HCT116 (cell line): Measurements from ENCODE around the gene EXOSC6.

ENCODE experiments used
- ELF1 ChIP-seq: IDR thresholded peaks from 2 replicates; pipeline ENCODE4 v1.6.1; 2012; ENCODE audit warnings: low read depth, borderline replicate concordance
- EZH2 ChIP-seq: fragments of 200-600 bp; sonication (generic); IDR thresholded peaks from 2 replicates; pipeline ENCODE4 v1.6.1; 2017; ENCODE audit warnings: antibody characterized with exemption, mixed run types
- POLR2A ChIP-seq: IDR thresholded peaks from 2 replicates; pipeline ENCODE4 v1.7.0; 2011; ENCODE audit warnings: borderline replicate concordance; ENCODE audit not compliant: insufficient read depth, insufficient read length; ENCODE audit errors: extremely low read depth
- POLR2AphosphoS5 ChIP-seq: IDR thresholded peaks from 2 replicates; pipeline ENCODE4 v1.6.1; 2011; ENCODE audit warnings: mild to moderate bottlenecking, low read depth, low read length, moderate library complexity
- SIN3A ChIP-seq: IDR thresholded peaks from 2 replicates; pipeline ENCODE4 v1.6.1; 2012; ENCODE audit warnings: low read depth
- TCF7L2 ChIP-seq: IDR thresholded peaks from 2 replicates; pipeline ENCODE4 v1.7.0; 2011; ENCODE audit warnings: borderline replicate concordance, inconsistent platforms; ENCODE audit not compliant: insufficient read depth, insufficient read length; ENCODE audit errors: extremely low read depth
- YY1 ChIP-seq: IDR thresholded peaks from 2 replicates; pipeline ENCODE4 v1.6.1; 2011; ENCODE audit warnings: low read length, low read depth, moderate library complexity, mild to moderate bottlenecking; ENCODE audit not compliant: insufficient replicate concordance; ENCODE audit errors: extremely low read depth
- TF ChIP-seq, protein P1 (sequence below), 3 experiments: fragments of 200-600 bp in 1 of 3; sonication (generic) in 1 of 3; IDR thresholded peaks in 2 of 3; conservative IDR thresholded peaks in 1 of 3; 2 replicates each; pipeline ENCODE4 v1.5.1; 2012 to 2017; ENCODE audit warnings: low read depth in 2 of 3, low read length in 2 of 3, antibody characterized with exemption in 1 of 3, borderline replicate concordance in 1 of 3, control low read depth in 1 of 3, mild to moderate bottlenecking in 1 of 3, mixed read lengths in 1 of 3, mixed run types in 1 of 3, moderate library complexity in 1 of 3; ENCODE audit not compliant: insufficient read depth in 1 of 3
- TF ChIP-seq, protein P2 (sequence below): IDR thresholded peaks from 2 replicates; pipeline ENCODE4 v1.6.1; 2012; ENCODE audit warnings: low read depth

DNA sequence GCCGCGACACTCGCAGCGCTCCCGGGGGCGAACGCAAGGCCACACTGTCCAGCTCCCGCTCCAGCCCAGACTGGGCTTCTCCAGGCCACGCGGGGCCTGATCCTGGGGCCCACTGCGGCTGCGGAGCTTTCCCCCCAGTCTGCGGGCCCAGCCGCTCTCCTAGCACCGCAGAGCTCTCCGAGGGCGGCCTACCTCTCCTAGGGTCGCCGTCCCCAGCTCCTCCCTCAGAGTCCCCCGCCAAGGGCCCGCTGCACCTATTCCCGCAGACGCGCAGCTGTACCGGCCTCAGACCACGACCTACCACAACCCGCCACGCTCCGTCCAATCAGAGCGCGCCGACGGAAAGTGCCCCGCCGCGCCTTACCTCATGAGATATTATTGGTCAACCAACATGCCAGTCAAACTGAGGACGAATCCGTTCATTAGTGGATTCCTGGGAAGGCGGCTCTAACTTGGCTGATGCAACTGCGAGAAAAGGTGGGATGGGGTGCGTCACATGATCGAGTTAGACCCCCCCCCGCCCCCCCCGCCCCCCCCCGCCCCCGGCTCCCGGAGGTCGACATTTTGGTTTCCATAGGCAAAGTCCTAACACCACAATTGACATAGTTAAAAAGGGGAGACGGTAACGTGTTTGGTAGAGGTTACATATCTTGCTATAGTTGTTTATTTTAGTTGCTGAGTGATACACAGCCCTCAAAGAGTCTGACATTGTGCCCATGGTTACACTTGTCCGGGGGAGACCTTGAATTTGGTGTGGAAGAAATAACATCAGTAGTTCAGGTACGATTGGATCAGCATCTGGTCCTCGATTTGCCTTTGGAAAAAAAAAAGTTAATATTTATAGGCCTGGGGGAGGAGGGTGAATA lies 37.7 kb upstream of the EXOSC6 start, which contains the start of gene AARS1:
- TF ChIP-seq EZH2 (no peak), POLR2AphosphoS5 (peak; percentile 95), ELF1 (no peak), POLR2A (peak; percentile 83), TCF7L2 (no peak), SIN3A (no peak), YY1 (peak; percentile 37)
- TF ChIP-seq, protein P1, sequence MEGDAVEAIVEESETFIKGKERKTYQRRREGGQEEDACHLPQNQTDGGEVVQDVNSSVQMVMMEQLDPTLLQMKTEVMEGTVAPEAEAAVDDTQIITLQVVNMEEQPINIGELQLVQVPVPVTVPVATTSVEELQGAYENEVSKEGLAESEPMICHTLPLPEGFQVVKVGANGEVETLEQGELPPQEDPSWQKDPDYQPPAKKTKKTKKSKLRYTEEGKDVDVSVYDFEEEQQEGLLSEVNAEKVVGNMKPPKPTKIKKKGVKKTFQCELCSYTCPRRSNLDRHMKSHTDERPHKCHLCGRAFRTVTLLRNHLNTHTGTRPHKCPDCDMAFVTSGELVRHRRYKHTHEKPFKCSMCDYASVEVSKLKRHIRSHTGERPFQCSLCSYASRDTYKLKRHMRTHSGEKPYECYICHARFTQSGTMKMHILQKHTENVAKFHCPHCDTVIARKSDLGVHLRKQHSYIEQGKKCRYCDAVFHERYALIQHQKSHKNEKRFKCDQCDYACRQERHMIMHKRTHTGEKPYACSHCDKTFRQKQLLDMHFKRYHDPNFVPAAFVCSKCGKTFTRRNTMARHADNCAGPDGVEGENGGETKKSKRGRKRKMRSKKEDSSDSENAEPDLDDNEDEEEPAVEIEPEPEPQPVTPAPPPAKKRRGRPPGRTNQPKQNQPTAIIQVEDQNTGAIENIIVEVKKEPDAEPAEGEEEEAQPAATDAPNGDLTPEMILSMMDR (IDR thresholded peaks at IDR 0.05 in 2 of 3, conservative IDR thresholded peaks at IDR 0.05 in 1 of 3; ENCODE audit: borderline replicate concordance in 1 of 3, insufficient read depth in 1 of 3, low read depth in 2 of 3, low read length in 2 of 3): no peak
- TF ChIP-seq, protein P2, sequence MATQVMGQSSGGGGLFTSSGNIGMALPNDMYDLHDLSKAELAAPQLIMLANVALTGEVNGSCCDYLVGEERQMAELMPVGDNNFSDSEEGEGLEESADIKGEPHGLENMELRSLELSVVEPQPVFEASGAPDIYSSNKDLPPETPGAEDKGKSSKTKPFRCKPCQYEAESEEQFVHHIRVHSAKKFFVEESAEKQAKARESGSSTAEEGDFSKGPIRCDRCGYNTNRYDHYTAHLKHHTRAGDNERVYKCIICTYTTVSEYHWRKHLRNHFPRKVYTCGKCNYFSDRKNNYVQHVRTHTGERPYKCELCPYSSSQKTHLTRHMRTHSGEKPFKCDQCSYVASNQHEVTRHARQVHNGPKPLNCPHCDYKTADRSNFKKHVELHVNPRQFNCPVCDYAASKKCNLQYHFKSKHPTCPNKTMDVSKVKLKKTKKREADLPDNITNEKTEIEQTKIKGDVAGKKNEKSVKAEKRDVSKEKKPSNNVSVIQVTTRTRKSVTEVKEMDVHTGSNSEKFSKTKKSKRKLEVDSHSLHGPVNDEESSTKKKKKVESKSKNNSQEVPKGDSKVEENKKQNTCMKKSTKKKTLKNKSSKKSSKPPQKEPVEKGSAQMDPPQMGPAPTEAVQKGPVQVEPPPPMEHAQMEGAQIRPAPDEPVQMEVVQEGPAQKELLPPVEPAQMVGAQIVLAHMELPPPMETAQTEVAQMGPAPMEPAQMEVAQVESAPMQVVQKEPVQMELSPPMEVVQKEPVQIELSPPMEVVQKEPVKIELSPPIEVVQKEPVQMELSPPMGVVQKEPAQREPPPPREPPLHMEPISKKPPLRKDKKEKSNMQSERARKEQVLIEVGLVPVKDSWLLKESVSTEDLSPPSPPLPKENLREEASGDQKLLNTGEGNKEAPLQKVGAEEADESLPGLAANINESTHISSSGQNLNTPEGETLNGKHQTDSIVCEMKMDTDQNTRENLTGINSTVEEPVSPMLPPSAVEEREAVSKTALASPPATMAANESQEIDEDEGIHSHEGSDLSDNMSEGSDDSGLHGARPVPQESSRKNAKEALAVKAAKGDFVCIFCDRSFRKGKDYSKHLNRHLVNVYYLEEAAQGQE: no peak
